GM12878 (cell line): Measurements from ENCODE around the gene COL25A1. TPM values are rescaled to one million over a fixed set of nuclear protein-coding genes. Genes with fewer than 3 reads are reported as not detected.

Experiments used
- ATAC-seq: fragments of 200-7000 bp; cut with Tn5 transposase; 3 replicates; pipeline ENCODE4 v1.9.1; 2020; ENCODE audit warnings: mild to moderate bottlenecking, moderate library complexity
- BruUV-seq: library from RNA; stranded (reverse); fragments of 400-500 nt; replicated peaks from 2 replicates; lab custom pipeline; 2021; lab: Mats Ljungman, UMichigan
- CTCF ChIA-PET: fragments of 300-600 bp; sonication (Branson Sonifier 250); formaldehyde crosslinking; extraction: SDS; loops from one replicate; lab custom pipeline; 2021; ENCODE audit warnings: inconsistent platforms; lab: Yijun Ruan, JAX
- POLR2A ChIA-PET: fragments of 350-600 bp; formaldehyde crosslinking; extraction: SDS; loops from one replicate; lab custom pipeline; 2021; ENCODE audit warnings: inconsistent platforms; lab: Charles Lee
- RAD21 ChIA-PET: fragments of 300-600 bp; sonication (Branson Sonifier 250); formaldehyde crosslinking; loops from one replicate; lab custom pipeline; 2023; ENCODE audit warnings: antibody characterized with exemption; ENCODE audit not compliant: unreplicated experiment; lab: Charles Lee
- SMC1A ChIA-PET: fragments of 300-600 bp; sonication (Branson Sonifier 250); formaldehyde crosslinking; loops from one replicate; lab custom pipeline; 2023; ENCODE audit not compliant: unreplicated experiment, uncharacterized antibody; lab: Charles Lee
- DNase-seq: peaks from one replicate; pipeline ENCODE4 v3.0.0-alpha.2; 2011; ENCODE audit warnings: low read depth, low spot score
- FAIRE-seq: peaks from 3 replicates; lab custom pipeline; 2011; peaks lifted over from hg19 to GRCh38; lab: Jason Lieb, UNC
- H2AFZ ChIP-seq: 2 replicates; pipeline ENCODE4 v1.6.0; 2011; ENCODE audit warnings: low read depth, low read length, control low read depth; ENCODE audit not compliant: control insufficient read depth
- H3K27ac ChIP-seq: 2 replicates; pipeline ENCODE4 v1.5.1; 2011; ENCODE audit warnings: control low read depth; ENCODE audit not compliant: control insufficient read depth, insufficient read depth
- H3K27me3 ChIP-seq, 2 experiments: replicated peaks in 1 of 2; 2 replicates each; pipeline versions ENCODE4 v1.6.0 to v1.6.1; 2011; ENCODE audit warnings: low read length in 1 of 2; ENCODE audit not compliant: control insufficient read depth in 2 of 2, insufficient read depth in 2 of 2
- H3K36me3 ChIP-seq, 2 experiments: 2 replicates each; pipeline ENCODE4 v1.5.1; 2011; ENCODE audit warnings: low read length in 1 of 2; ENCODE audit not compliant: control insufficient read depth in 2 of 2, insufficient read depth in 2 of 2
- H3K4me1 ChIP-seq: 2 replicates; pipeline ENCODE4 v1.6.1; 2011; ENCODE audit warnings: mild to moderate bottlenecking, low read length, moderate library complexity, mixed read lengths; ENCODE audit not compliant: control insufficient read depth, insufficient read depth
- H3K4me2 ChIP-seq: 2 replicates; pipeline ENCODE4 v1.6.0; 2011; ENCODE audit warnings: control low read depth; ENCODE audit not compliant: control insufficient read depth, insufficient read depth
- H3K4me3 ChIP-seq: fragments of 200-600 bp; sonication (generic); 2 replicates; pipeline ENCODE4 v1.5.1; 2016
- H3K79me2 ChIP-seq: 2 replicates; pipeline ENCODE4 v1.6.0; 2011; ENCODE audit warnings: low read length; ENCODE audit not compliant: control insufficient read depth, insufficient read depth
- H3K9ac ChIP-seq: 2 replicates; pipeline ENCODE4 v1.8.0; 2011; ENCODE audit warnings: low read length, control low read depth, mixed read lengths; ENCODE audit not compliant: control insufficient read depth, insufficient read depth
- H3K9me3 ChIP-seq: replicated peaks from 3 replicates; pipeline ENCODE4 v1.5.1; 2011; ENCODE audit warnings: mild to moderate bottlenecking, low read length; ENCODE audit not compliant: control insufficient read depth, insufficient read depth
- H4K20me1 ChIP-seq: 2 replicates; pipeline ENCODE4 v1.6.0; 2011; ENCODE audit not compliant: control insufficient read depth, insufficient read depth
- BACH1 ChIP-seq: fragments of 450-650 bp; IDR thresholded peaks from 2 replicates; pipeline ENCODE4 v1.6.1; 2017; ENCODE audit warnings: mild to moderate bottlenecking, borderline replicate concordance
- CHD4 ChIP-seq: fragments of 200-600 bp; sonication (generic); IDR thresholded peaks from 2 replicates; pipeline ENCODE4 v1.6.1; 2016; ENCODE audit warnings: mild to moderate bottlenecking
- HDAC2 ChIP-seq: fragments of 200-600 bp; sonication (generic); IDR thresholded peaks from 2 replicates; pipeline ENCODE4 v1.6.1; 2017
- JUNB ChIP-seq: IDR thresholded peaks from 2 replicates; pipeline ENCODE4 v1.6.1; 2016; ENCODE audit warnings: antibody characterized with exemption, mild to moderate bottlenecking
- KDM1A ChIP-seq: fragments of 200-600 bp; sonication (generic); IDR thresholded peaks from 2 replicates; pipeline ENCODE4 v1.6.1; 2016; ENCODE audit warnings: borderline replicate concordance
- MXI1 ChIP-seq: fragments of 150-350 bp; IDR thresholded peaks from 2 replicates; pipeline ENCODE4 v1.6.1; 2011; ENCODE audit warnings: low read depth, mild to moderate bottlenecking, inconsistent platforms, low read length, improper control_type of control experiment
- MYC ChIP-seq: IDR thresholded peaks from 2 replicates; pipeline ENCODE4 v1.6.1; 2011; ENCODE audit warnings: mild to moderate bottlenecking, low read length, moderate library complexity, inconsistent platforms; ENCODE audit not compliant: insufficient read depth, insufficient replicate concordance, insufficient read length, severe bottlenecking
- NFIC ChIP-seq: IDR thresholded peaks from 2 replicates; pipeline ENCODE4 v1.6.1; 2012; ENCODE audit warnings: low read depth, mild to moderate bottlenecking, inconsistent platforms, low read length, moderate library complexity
- NR2C2 ChIP-seq: IDR thresholded peaks from 2 replicates; pipeline ENCODE4 v1.6.1; 2011; ENCODE audit warnings: borderline replicate concordance, low read depth; ENCODE audit not compliant: control insufficient read depth, insufficient read length
- POLR2AphosphoS2 ChIP-seq: IDR thresholded peaks from 2 replicates; pipeline ENCODE4 v1.6.1; 2011; ENCODE audit warnings: low read depth, mild to moderate bottlenecking, low read length, improper control_type of control experiment, moderate library complexity
- POU2F2 ChIP-seq: IDR thresholded peaks from 3 replicates; pipeline ENCODE4 v1.6.1; 2011; ENCODE audit warnings: low read depth, mild to moderate bottlenecking, low read length, borderline replicate concordance
- RBBP5 ChIP-seq: fragments of 200-600 bp; sonication (generic); conservative IDR thresholded peaks from 2 replicates; pipeline ENCODE4 v1.6.1; 2016
- SMAD5 ChIP-seq: IDR thresholded peaks from 2 replicates; pipeline ENCODE4 v1.6.1; 2016; ENCODE audit warnings: antibody characterized with exemption, low read depth
- SPI1 ChIP-seq: IDR thresholded peaks from 2 replicates; pipeline ENCODE4 v1.6.1; 2011; ENCODE audit warnings: low read depth, mild to moderate bottlenecking, low read length, moderate library complexity, borderline replicate concordance; ENCODE audit not compliant: insufficient read depth
- SREBF2 ChIP-seq: IDR thresholded peaks from 2 replicates; pipeline ENCODE4 v1.6.1; 2012; ENCODE audit warnings: mild to moderate bottlenecking, low read length
- TCF3 ChIP-seq: IDR thresholded peaks from 2 replicates; pipeline ENCODE4 v1.6.1; 2012; ENCODE audit warnings: low read depth, mild to moderate bottlenecking, low read length, borderline replicate concordance; ENCODE audit not compliant: insufficient read depth
- WGBS: methylation state at CpG from one replicate; pipeline ENCODE4 v1.1.6; 2016; ENCODE audit warnings: low lambda C conversion rate; ENCODE audit not compliant: insufficient replicate concordance, insufficient coverage; ENCODE audit errors: missing lambda C conversion rate; 5-methylcytosine and 5-hydroxymethylcytosine counted together
- in situ Hi-C: fragments of 300-500 bp; cut with MboI; formaldehyde crosslinking; loops from 9 replicates; pipeline ENCODE4 v1.14.3; 2018; ENCODE audit warnings: mixed read lengths
- intact Hi-C: fragments of 100-400 bp; cut with micrococcal nuclease; formaldehyde crosslinking; loops from one replicate; pipeline ENCODE4 v1.14.2; 2022; ENCODE audit not compliant: unreplicated experiment
- polyA plus RNA-seq, 11 experiments: library from polyadenylated mRNA; depleted of rRNA in 4 of 11; unstranded in 6 of 11; stranded (reverse) in 5 of 11; fragments of >200 nt; fragmentation: Nextera tagmentation in 4 of 11; fragmentation: Illumina TruSeq in 1 of 11; extraction: Ambion mirVana in 4 of 11; extraction: Trizol in 1 of 11; gene quantifications; 1 replicate in 1 of 11; 2 replicates in 10 of 11; pipeline versions ENCODE4 v1.2.1 to v1.2.3, GENCODE V29; 2011 to 2016; ENCODE audit warnings: inconsistent platforms in 2 of 11, missing spikeins in 2 of 11, low read depth in 1 of 11
- total RNA-seq, 4 experiments: library from RNA; depleted of rRNA in 3 of 4; stranded (reverse); fragments of >200 nt in 3 of 4; fragmentation: Illumina TruSeq in 1 of 4; extraction: Trizol in 1 of 4; gene quantifications; 2 replicates each; pipeline versions ENCODE4 v1.2.1 to v1.2.3, GENCODE V29; 2013 to 2021
- TF ChIP-seq, protein P1 (sequence below): IDR thresholded peaks from 2 replicates; pipeline ENCODE4 v1.6.1; 2012; ENCODE audit warnings: improper control_type of control experiment, low read depth, low read length; ENCODE audit not compliant: insufficient replicate concordance
- TF ChIP-seq, protein P2 (sequence below): IDR thresholded peaks from 2 replicates; pipeline ENCODE4 v1.6.1; 2012; ENCODE audit warnings: low read length, inconsistent platforms

The COL25A1 gene
- total and polyA plus RNA-seq, 10 of the 15 experiments (the other 5 are each of a cell fraction or from before 2014, with no cell fraction given), result 0.01 to 0.26 (median 0.12) TPM; not detected in 6

DNA sequence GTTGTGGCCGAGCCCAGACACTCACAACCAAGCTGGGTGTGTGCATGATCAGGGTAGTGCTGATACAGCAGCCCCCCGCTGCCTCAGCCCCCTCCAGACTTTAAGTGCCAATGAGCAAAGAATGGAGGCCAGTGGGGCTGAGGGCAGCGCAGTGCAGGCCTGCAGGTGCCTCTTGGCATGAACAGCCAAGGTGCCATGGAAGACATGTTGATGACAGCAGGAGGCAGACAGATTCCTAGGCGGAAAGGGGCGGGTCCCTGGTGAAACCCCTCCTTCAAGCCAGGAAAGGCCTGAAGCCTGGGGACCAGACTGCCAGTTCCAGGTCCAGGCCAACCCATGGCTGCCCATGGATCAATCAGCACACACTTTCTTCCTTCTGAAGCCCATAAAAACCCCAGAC lies 286.3 kb downstream of the COL25A1 start:
- ChIA-PET SMC1A (interaction anchor here (1.0 kb wide), 1 partner anchor 36 kb away, joined by 3 read pairs; no protein-coding TSS in a partner anchor), POLR2A (no interaction called here), CTCF (no interaction called here), RAD21 (no interaction called here)
- no peaks in the 10 kb centered on the region for H3K27me3 ChIP-seq
- 0% methylated on average over 5 of the region's 5 CpGs for WGBS
- no peaks in the 10 kb centered on the region for H3K4me1 ChIP-seq
- no peak overlapping the region for H3K9ac ChIP-seq
- no peak for FAIRE-seq
- BruUV-seq, result no TSS peak
- H3K27ac ChIP-seq, result no peak overlapping the region
- H4K20me1 ChIP-seq, result no peaks in the 10 kb centered on the region
- no peak for DNase-seq
- no peaks in the 10 kb centered on the region; the same call in 2 of the 3 replicates for H3K9me3 ChIP-seq
- H3K36me3 ChIP-seq, result no peaks in the 10 kb centered on the region
- no peak for ATAC-seq
- no peaks in the 10 kb centered on the region for H3K79me2 ChIP-seq
- intact Hi-C loops (no loop called here), in situ Hi-C loops (no loop called here)
- no peak overlapping the region for H3K4me3 ChIP-seq
- H3K4me2 ChIP-seq, result no peak overlapping the region
- TF ChIP-seq MXI1 (no peak), POU2F2 (no peak), RBBP5 (no peak), NFIC (no peak), HDAC2 (no peak), SREBF2 (no peak), BACH1 (no peak), POLR2AphosphoS2 (no peak), NR2C2 (no peak), SPI1 (no peak), SMAD5 (no peak), MYC (no peak), KDM1A (no peak), TCF3 (no peak), JUNB (no peak), CHD4 (no peak)
- TF ChIP-seq, protein P1, sequence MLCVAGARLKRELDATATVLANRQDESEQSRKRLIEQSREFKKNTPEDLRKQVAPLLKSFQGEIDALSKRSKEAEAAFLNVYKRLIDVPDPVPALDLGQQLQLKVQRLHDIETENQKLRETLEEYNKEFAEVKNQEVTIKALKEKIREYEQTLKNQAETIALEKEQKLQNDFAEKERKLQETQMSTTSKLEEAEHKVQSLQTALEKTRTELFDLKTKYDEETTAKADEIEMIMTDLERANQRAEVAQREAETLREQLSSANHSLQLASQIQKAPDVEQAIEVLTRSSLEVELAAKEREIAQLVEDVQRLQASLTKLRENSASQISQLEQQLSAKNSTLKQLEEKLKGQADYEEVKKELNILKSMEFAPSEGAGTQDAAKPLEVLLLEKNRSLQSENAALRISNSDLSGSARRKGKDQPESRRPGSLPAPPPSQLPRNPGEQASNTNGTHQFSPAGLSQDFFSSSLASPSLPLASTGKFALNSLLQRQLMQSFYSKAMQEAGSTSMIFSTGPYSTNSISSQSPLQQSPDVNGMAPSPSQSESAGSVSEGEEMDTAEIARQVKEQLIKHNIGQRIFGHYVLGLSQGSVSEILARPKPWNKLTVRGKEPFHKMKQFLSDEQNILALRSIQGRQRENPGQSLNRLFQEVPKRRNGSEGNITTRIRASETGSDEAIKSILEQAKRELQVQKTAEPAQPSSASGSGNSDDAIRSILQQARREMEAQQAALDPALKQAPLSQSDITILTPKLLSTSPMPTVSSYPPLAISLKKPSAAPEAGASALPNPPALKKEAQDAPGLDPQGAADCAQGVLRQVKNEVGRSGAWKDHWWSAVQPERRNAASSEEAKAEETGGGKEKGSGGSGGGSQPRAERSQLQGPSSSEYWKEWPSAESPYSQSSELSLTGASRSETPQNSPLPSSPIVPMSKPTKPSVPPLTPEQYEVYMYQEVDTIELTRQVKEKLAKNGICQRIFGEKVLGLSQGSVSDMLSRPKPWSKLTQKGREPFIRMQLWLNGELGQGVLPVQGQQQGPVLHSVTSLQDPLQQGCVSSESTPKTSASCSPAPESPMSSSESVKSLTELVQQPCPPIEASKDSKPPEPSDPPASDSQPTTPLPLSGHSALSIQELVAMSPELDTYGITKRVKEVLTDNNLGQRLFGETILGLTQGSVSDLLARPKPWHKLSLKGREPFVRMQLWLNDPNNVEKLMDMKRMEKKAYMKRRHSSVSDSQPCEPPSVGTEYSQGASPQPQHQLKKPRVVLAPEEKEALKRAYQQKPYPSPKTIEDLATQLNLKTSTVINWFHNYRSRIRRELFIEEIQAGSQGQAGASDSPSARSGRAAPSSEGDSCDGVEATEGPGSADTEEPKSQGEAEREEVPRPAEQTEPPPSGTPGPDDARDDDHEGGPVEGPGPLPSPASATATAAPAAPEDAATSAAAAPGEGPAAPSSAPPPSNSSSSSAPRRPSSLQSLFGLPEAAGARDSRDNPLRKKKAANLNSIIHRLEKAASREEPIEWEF, result no peak
- TF ChIP-seq, protein P2, sequence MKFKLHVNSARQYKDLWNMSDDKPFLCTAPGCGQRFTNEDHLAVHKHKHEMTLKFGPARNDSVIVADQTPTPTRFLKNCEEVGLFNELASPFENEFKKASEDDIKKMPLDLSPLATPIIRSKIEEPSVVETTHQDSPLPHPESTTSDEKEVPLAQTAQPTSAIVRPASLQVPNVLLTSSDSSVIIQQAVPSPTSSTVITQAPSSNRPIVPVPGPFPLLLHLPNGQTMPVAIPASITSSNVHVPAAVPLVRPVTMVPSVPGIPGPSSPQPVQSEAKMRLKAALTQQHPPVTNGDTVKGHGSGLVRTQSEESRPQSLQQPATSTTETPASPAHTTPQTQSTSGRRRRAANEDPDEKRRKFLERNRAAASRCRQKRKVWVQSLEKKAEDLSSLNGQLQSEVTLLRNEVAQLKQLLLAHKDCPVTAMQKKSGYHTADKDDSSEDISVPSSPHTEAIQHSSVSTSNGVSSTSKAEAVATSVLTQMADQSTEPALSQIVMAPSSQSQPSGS, result no peak
- no peak overlapping the region for H2AFZ ChIP-seq
